Measurements from ENCODE around the gene MARK3. TPM values are rescaled to one million over a fixed set of nuclear protein-coding genes. Genes with fewer than 3 reads are reported as not detected.

The MARK3 gene
- total and polyA plus RNA-seq, 2 of the 13 experiments (the other 11 are each of a cell fraction or from before 2014, with no cell fraction given) = 47.7 to 56.6 TPM

- TF ChIP-seq SAFB2 (CRISPR knock-in tag; IDR thresholded peaks at IDR 0.05; ENCODE audit: borderline replicate concordance, low read depth) = no peak
- no peak for TF ChIP-seq ZBTB8A (CRISPR knock-in tag; IDR thresholded peaks at IDR 0.05; ENCODE audit: borderline replicate concordance, low read depth)
- TF ChIP-seq CEBPB (IDR thresholded peaks at IDR 0.05; ENCODE audit: borderline replicate concordance, low read depth, low read length) = peak; percentile 78
- no peak for TF ChIP-seq ZNF432 (CRISPR knock-in tag; IDR thresholded peaks at IDR 0.05; ENCODE audit: borderline replicate concordance)
- no peak for TF ChIP-seq ZNF224 (CRISPR knock-in tag; IDR thresholded peaks at IDR 0.05)
- TF ChIP-seq SOX6 (IDR thresholded peaks at IDR 0.05) = no peak
- peak; percentile 70 for TF ChIP-seq SOX6 (CRISPR knock-in tag; IDR thresholded peaks at IDR 0.05)
Observed at GRCh38 chr14:103508521-103509329, 123.5 kb downstream of the MARK3 start (continued).

- Histone ChIP-seq H3K4me1 (ENCODE audit: insufficient read depth, low read length) (peaks cover 25% of the 10 kb centered on the region), H3K27me3 (ENCODE audit: control insufficient read depth in 1 of 2, insufficient read depth in 2 of 2, low read length in 2 of 2) (no peaks in the 10 kb centered on the region), H3K4me2 (ENCODE audit: low read depth, low read length) (no peak overlapping the region), H3K9me3 (ENCODE audit: low read length) (no peaks in the 10 kb centered on the region), H3K9ac (ENCODE audit: insufficient read depth, low read depth, low read length) (no peak overlapping the region), H2AFZ (ENCODE audit: low read length) (no peak overlapping the region), H3K4me3 (replicated peaks in 1 of 3; ENCODE audit: insufficient read depth in 1 of 3, low read depth in 2 of 3, low read length in 3 of 3) (no peak overlapping the region), H3K36me3 (replicated peaks in 1 of 2; ENCODE audit: control insufficient read depth in 1 of 2, insufficient read depth in 2 of 2, low read length in 2 of 2) (peaks cover 4 to 12% of the 10 kb centered on the region in 2 experiments; a peak in 3 of 5 replicates), H4K20me1 (ENCODE audit: insufficient read depth, low read length) (no peaks in the 10 kb centered on the region), H3K79me2 (ENCODE audit: insufficient read depth, low read length) (no peaks in the 10 kb centered on the region), H3K27ac (ENCODE audit: extremely low read length, insufficient read depth, low read length) (no peak overlapping the region)
- ChIA-PET CTCF (ENCODE audit: low intra/inter-chr PET ratio, low total read pairs) (no interaction called here), POLR2A (interaction anchor here (1.9 kb wide), 1 partner anchor 18 kb away, joined by 15 read pairs; the partner anchor contains the start of gene TRMT61A)
- FAIRE-seq (no peak), DNase-seq (ENCODE audit: low spot score) (no peak), ATAC-seq (no peak)
- no peak for TF ChIP-seq E2F5 (CRISPR knock-in tag; conservative IDR thresholded peaks at IDR 0.05)
- TF ChIP-seq FOXM1 (CRISPR knock-in tag; IDR thresholded peaks at IDR 0.05) = no peak
- no peak for TF ChIP-seq CCDC6 (CRISPR knock-in tag; IDR thresholded peaks at IDR 0.05)
- TF ChIP-seq PRDM4 (CRISPR knock-in tag; IDR thresholded peaks at IDR 0.05; ENCODE audit: borderline replicate concordance) = no peak
- no peak for TF ChIP-seq MYNN (CRISPR knock-in tag; IDR thresholded peaks at IDR 0.05; ENCODE audit: low read depth)
- no peak for TF ChIP-seq MIXL1 (CRISPR knock-in tag; IDR thresholded peaks at IDR 0.05)
- TF ChIP-seq ZBTB26 (CRISPR knock-in tag; IDR thresholded peaks at IDR 0.05; ENCODE audit: borderline replicate concordance) = no peak
- TF ChIP-seq KDM3A (CRISPR knock-in tag; IDR thresholded peaks at IDR 0.05; ENCODE audit: low read depth) = no peak
- TF ChIP-seq SAFB2 (CRISPR knock-in tag; IDR thresholded peaks at IDR 0.05; ENCODE audit: borderline replicate concordance, low read depth) = no peak
- no peak for TF ChIP-seq ATF7-NPFF (CRISPR knock-in tag; IDR thresholded peaks at IDR 0.05; ENCODE audit: low read depth)
- TF ChIP-seq MAX (IDR thresholded peaks at IDR 0.05) = no peak
- WGBS (ENCODE audit: low lambda C conversion rate) = 97% methylated on average over 11 of the region's 11 CpGs
- BruUV-seq (replicated peaks) = no TSS peak
- in situ Hi-C loops (cut with HindIII; ENCODE audit: extremely low pct_ligation_motif_present, low pct_unique_long_range_greater_than_20kb) (no loop called here), intact Hi-C loops (cut with micrococcal nuclease; ENCODE audit: unreplicated experiment) (no loop called here)
Observed at GRCh38 chr14:103509864-103510723, 124.9 kb downstream of the MARK3 start.
